SIG-M5 (cell line): ENCODE results near the gene IL34.

ENCODE experiments used
- DNase-seq: peaks from one replicate; lab custom pipeline; 2025; lab: John Stamatoyannopoulos, UW

Gene IL34

GRCh38 chr16:70678121-70678897 is 31.9 kb downstream of the IL34 start:
- DNase-seq, result no peak

GRCh38 chr16:70678898-70679670 is 32.7 kb downstream of the IL34 start:
- DNase-seq, result no peak

- DNase-seq, result no peak
Observed at GRCh38 chr16:70679671-70680494, 33.5 kb downstream of the IL34 start.

- DNase-seq, result no peak
Observed at GRCh38 chr16:70680495-70681381, 34.4 kb downstream of the IL34 start.

- DNase-seq, result no peak
Observed at GRCh38 chr16:70681382-70682238, 35.3 kb downstream of the IL34 start.

- DNase-seq, result no peak
Observed at GRCh38 chr16:70682239-70683145, 36.1 kb downstream of the IL34 start.

- DNase-seq, result no peak
Observed at GRCh38 chr16:70683146-70683944, 37.0 kb downstream of the IL34 start.

- DNase-seq, result no peak
Observed at GRCh38 chr16:70684146-70685060, 38.0 kb downstream of the IL34 start.

- DNase-seq, result no peak
Observed at GRCh38 chr16:70685061-70685937, 38.9 kb downstream of the IL34 start.

- no peak for DNase-seq
Observed at GRCh38 chr16:70685938-70686375, 39.6 kb downstream of the IL34 start, which contains the start of gene MTSS2. TSS of gene MTSS2 (minus strand) at chr16:70686053. CDS start at chr16:70685791, 262 bp downstream.

GRCh38 chr16:70686376-70687101 is 40.2 kb downstream of the IL34 start:
- no peak for DNase-seq

- DNase-seq, result no peak
Observed at GRCh38 chr16:70687102-70687511, 40.7 kb downstream of the IL34 start.

GRCh38 chr16:70687671-70688245 is 41.4 kb downstream of the IL34 start:
- no peak for DNase-seq

GRCh38 chr16:70688246-70688742 is 41.9 kb downstream of the IL34 start:
- no peak for DNase-seq
